ENCODE measurements around the gene ZNF385B.

ZNF385B gene

GRCh38 chr2:179685146-179685545 lies 176.3 kb downstream of the ZNF385B start:
- Histone ChIP-seq H3K27ac (ENCODE audit: low read depth, low read length, poor library complexity, severe bottlenecking) (no peak overlapping the region), H3K36me3 (ENCODE audit: insufficient read depth, low read length) (no peaks in the 10 kb centered on the region), H3F3A (ENCODE audit: insufficient read depth, low read length) (no peaks in the 10 kb centered on the region), H3K4me2 (ENCODE audit: low read length) (no peak overlapping the region), H3K9ac (ENCODE audit: low read length) (no peak overlapping the region), H3K9me3 (ENCODE audit: low read length) (no peaks in the 10 kb centered on the region), H3K27me3 (ENCODE audit: insufficient read depth, low read length) (no peaks in the 10 kb centered on the region), H4K20me1 (ENCODE audit: insufficient read depth, low read length) (no peaks in the 10 kb centered on the region), H3K79me2 (ENCODE audit: insufficient read depth, low read length) (no peaks in the 10 kb centered on the region), H3K9me2 (ENCODE audit: low read depth, low read length) (no peaks in the 10 kb centered on the region), H3K4me1 (ENCODE audit: insufficient read depth, low read length, severe bottlenecking) (no peaks in the 10 kb centered on the region), H3K4me3 (ENCODE audit: low read depth, low read length, poor library complexity, severe bottlenecking) (no peak overlapping the region), H2AFZ (ENCODE audit: low read length) (no peak overlapping the region)
- no peak for TF ChIP-seq CTCF (IDR thresholded peaks at IDR 0.05; ENCODE audit: low read length)
- TF ChIP-seq EZH2 (IDR thresholded peaks at IDR 0.05; ENCODE audit: borderline replicate concordance, low read length) = no peak

GRCh38 chr2:179682756-179683155 lies 178.7 kb downstream of the ZNF385B start:
- TF ChIP-seq EZH2 (IDR thresholded peaks at IDR 0.05; ENCODE audit: borderline replicate concordance, low read length) = no peak
- no peak for TF ChIP-seq CTCF (IDR thresholded peaks at IDR 0.05; ENCODE audit: low read length)
- no peak overlapping the region for H3K4me3 ChIP-seq (ENCODE audit: low read depth, low read length, poor library complexity, severe bottlenecking)
- no peaks in the 10 kb centered on the region for H3K79me2 ChIP-seq (ENCODE audit: insufficient read depth, low read length)
- H4K20me1 ChIP-seq (ENCODE audit: insufficient read depth, low read length) = no peaks in the 10 kb centered on the region
- H3F3A ChIP-seq (ENCODE audit: insufficient read depth, low read length) = no peaks in the 10 kb centered on the region
- no peaks in the 10 kb centered on the region for H3K9me3 ChIP-seq (ENCODE audit: low read length)
- H3K27me3 ChIP-seq (ENCODE audit: insufficient read depth, low read length) = no peaks in the 10 kb centered on the region
- H2AFZ ChIP-seq (ENCODE audit: low read length) = no peak overlapping the region
- no peak overlapping the region for H3K4me2 ChIP-seq (ENCODE audit: low read length)
- no peaks in the 10 kb centered on the region for H3K9me2 ChIP-seq (ENCODE audit: low read depth, low read length)
- no peak overlapping the region for H3K9ac ChIP-seq (ENCODE audit: low read length)
- H3K36me3 ChIP-seq (ENCODE audit: insufficient read depth, low read length) = no peaks in the 10 kb centered on the region
- H3K4me1 ChIP-seq (ENCODE audit: insufficient read depth, low read length, severe bottlenecking) = no peaks in the 10 kb centered on the region
- no peak overlapping the region for H3K27ac ChIP-seq (ENCODE audit: low read depth, low read length, poor library complexity, severe bottlenecking)

- Histone ChIP-seq H4K20me1 (ENCODE audit: insufficient read depth, low read length) (no peaks in the 10 kb centered on the region), H2AFZ (ENCODE audit: low read length) (no peak overlapping the region), H3K9me3 (ENCODE audit: low read length) (no peaks in the 10 kb centered on the region), H3F3A (ENCODE audit: insufficient read depth, low read length) (no peaks in the 10 kb centered on the region), H3K4me2 (ENCODE audit: low read length) (no peak overlapping the region), H3K27ac (ENCODE audit: low read depth, low read length, poor library complexity, severe bottlenecking) (no peak overlapping the region), H3K4me1 (ENCODE audit: insufficient read depth, low read length, severe bottlenecking) (no peaks in the 10 kb centered on the region), H3K36me3 (ENCODE audit: insufficient read depth, low read length) (no peaks in the 10 kb centered on the region), H3K27me3 (ENCODE audit: insufficient read depth, low read length) (no peaks in the 10 kb centered on the region), H3K4me3 (ENCODE audit: low read depth, low read length, poor library complexity, severe bottlenecking) (no peak overlapping the region), H3K9me2 (ENCODE audit: low read depth, low read length) (no peaks in the 10 kb centered on the region), H3K9ac (ENCODE audit: low read length) (no peak overlapping the region), H3K79me2 (ENCODE audit: insufficient read depth, low read length) (no peaks in the 10 kb centered on the region)
- no peak for TF ChIP-seq CTCF (IDR thresholded peaks at IDR 0.05; ENCODE audit: low read length)
- TF ChIP-seq EZH2 (IDR thresholded peaks at IDR 0.05; ENCODE audit: borderline replicate concordance, low read length) = no peak
Observed at GRCh38 chr2:179677746-179678505, 183.5 kb downstream of the ZNF385B start.

Data from OCI-LY1 (cell line).